NCI-H128 (cell line): Measurements from ENCODE around the gene PBLD.
"Not testable (repeated sequence)": the region's sequence is repeated elsewhere in the genome, so short reads cannot be mapped to it uniquely, and the experiment has no call there.

Source experiments
- DNase-seq: peaks from one replicate; lab custom pipeline; 2025; ENCODE audit not compliant: unreplicated experiment; lab: John Stamatoyannopoulos, UW

Gene PBLD

GRCh38 chr10:68284062-68285001, 48.4 kb downstream of the PBLD start:
- DNase-seq = no peak

GRCh38 chr10:68280758-68281157, 52.0 kb downstream of the PBLD start:
- DNase-seq = no peak

- DNase-seq = not testable (repeated sequence)
Observed at GRCh38 chr10:68278906-68279753, 53.6 kb downstream of the PBLD start.

- not testable (repeated sequence) for DNase-seq
Observed at GRCh38 chr10:68277814-68278213, 54.9 kb downstream of the PBLD start.

DNA sequence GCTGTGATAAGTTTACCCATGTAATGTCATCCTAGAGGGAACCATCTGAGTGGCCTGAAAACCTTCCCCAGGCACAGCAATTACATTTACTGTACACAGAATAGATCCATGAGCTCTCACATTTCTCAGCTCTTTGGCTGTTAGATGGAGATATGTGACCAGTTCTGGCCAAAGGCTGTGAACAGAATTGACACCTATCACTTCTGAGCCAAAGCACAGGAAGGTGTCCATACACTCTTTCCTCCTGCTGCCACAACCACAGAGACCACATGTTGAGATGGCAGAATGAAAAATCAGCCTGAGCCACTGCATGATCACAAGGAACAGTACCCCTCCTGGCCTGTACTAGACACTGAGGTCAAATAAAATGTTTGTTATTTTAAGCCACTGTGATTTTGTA, 56.5 kb downstream of the PBLD start:
- no peak for DNase-seq

DNA sequence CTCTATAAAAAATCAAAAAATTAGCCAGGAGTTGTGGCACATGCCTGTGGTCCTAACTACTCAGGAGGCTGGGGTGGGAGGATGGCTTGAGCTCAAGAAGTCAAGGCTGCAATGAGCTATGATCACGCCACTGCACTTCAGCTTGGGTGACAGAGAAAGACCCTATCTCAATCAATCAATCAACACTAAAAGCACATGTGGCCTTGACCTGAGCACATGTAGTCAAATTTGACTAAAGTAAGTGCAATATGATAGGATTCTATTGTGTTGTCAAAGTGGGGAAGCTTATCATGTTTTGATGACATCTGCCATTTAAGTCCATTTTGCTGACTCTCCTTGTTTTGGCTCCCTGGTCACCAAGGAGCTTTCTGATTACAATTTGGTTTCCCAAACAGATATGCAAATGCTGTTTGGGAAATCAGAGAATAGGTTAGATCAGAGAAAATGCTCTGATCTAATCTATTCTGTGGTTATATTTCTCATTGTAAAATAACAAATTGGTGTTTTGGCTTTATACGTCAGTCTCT, 57.1 kb downstream of the PBLD start:
- no peak for DNase-seq

GRCh38 chr10:68272833-68273232, 59.9 kb downstream of the PBLD start:
- DNase-seq = no peak

- no peak for DNase-seq
Observed at GRCh38 chr10:68271196-68271882, 61.4 kb downstream of the PBLD start.

- no peak for DNase-seq
Observed at GRCh38 chr10:68269562-68270290, 63.0 kb downstream of the PBLD start.

- DNase-seq = no peak
Observed at GRCh38 chr10:68261132-68261856, 71.4 kb downstream of the PBLD start.

- DNase-seq = no peak
Observed at GRCh38 chr10:68253346-68253745, 79.4 kb downstream of the PBLD start.

- no peak for DNase-seq
Observed at GRCh38 chr10:68251625-68252495, 80.9 kb downstream of the PBLD start.

DNA sequence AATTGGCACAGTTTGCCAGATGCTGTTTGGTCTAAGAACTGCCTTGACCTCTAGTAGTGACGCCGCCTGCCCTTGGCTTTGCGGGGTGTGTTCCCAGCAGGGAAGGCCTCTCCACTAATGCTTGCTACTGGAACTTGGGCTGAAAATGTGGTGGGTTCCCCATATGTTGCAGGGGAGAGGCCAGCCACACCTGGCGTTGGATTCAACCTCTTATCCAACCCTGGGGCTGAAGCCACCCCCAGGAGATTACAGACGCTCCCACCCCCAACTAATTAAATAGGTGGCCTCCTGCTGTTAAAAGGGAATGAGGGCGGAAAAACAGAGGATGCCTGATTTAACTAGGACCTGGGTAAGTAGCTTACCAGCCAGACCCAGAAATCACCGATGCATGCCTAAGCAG, 81.6 kb downstream of the PBLD start:
- no peak for DNase-seq

DNA sequence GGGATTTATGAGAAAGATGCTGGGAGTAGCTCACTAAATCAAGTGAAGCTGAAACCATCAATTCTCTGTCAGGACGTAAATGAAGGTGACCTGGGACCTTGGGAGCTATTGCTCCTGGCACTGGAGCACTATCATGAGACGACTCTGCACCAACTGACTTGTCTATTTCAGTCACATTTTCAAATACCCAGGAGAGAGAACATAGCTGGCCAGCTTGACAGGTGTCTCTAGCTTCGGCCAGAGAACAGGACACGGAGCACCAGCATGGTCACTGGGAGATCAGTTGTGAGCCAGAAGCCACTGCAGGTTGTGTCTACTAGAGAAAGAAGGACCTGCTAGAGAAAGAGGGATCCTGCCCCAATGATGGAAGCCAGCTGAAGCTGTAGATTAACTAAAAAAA, 83.4 kb downstream of the PBLD start:
- no peak for DNase-seq

GRCh38 chr10:68247931-68248330, 84.8 kb downstream of the PBLD start:
- no peak for DNase-seq

- not testable (repeated sequence) for DNase-seq
Observed at GRCh38 chr10:68246397-68246796, 86.3 kb downstream of the PBLD start.

DNA sequence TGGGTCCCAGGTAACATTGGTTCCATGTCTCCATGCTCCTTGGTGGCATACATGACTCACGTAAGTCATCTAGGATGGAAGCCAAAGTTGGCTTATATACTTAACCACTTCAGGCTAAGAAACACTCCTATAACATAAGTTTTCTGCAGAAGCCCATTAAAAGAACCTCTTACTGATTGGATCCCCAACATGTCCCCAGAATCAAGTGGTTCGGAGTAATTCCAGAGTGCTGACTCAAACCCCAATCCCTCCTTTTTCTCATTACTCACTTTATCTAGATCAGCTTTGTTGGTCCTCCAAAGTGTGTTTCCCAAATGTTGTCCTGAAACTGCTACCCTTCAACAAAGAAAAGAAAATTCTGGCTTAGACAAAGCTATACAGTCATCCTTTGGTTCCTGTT, 90.7 kb downstream of the PBLD start:
- DNase-seq = no peak

DNA sequence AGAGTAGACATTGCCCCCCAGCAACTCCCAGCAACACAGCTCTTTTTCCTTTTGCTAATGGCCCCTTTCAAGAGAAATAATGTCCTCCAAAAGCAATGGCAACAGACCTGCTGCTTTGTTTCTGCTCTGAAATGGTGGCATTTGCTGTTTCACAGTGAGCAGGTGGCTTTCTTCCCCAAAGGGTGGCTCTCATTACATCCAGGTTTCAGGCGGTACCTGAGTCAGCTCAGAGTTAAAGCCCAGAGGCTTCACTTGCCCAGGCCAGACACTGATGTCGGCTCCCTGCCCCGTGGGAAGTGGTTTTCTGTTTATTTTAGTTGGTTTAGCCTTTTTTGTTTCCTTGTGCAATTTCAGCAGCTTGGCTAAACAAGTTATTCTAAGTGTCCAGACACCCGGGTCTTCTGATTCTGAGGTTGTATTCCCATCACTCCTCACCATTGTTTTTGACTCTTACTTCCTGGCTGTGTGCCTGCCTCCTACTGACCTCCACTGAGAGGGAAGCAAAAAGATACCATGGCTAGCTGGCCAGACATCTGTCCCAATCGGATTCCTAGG, 93.1 kb downstream of the PBLD start:
- no peak for DNase-seq

DNA sequence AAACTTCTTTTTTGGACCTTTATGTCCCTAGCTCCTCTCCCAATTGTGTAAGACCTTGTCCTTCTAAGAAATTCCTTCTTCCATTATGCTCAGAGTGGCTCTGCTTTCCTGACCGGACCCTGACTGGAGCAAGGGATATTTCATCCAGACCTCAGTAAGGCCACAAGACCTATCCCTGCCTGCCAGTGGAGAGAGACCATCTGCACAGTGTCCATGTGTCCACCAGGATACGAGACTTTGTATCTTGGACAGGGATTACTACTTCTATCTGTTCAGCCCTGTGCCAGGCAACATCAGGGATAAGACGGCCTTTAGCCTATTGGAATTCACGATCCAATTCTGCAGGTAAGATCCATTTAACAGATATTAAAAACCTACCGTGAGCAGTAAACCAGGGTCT, 93.7 kb downstream of the PBLD start:
- no peak for DNase-seq
